Activated CD8-positive, alpha-beta T cell treated with anti-CD3 and anti-CD28 coated beads, Interleukin-2, amount 10 ng/mL, durations not matched to agents 7 days and 5 days (primary cell): Measurements from ENCODE around the gene TANC1. TPM values are rescaled to one million over a fixed set of nuclear protein-coding genes. Genes with fewer than 3 reads are reported as not detected.

Experiments
- ATAC-seq: fragments of 150-1000 bp; cut with Tn5 transposase; one replicate; pipeline ENCODE4 v1.10.0; 2021; ENCODE audit warnings: moderate library complexity
- CTCF ChIA-PET: fragments of 350-600 bp; sonication (Branson Sonifier 250); formaldehyde crosslinking; loops from one replicate; lab custom pipeline; 2021; ENCODE audit warnings: antibody characterized with exemption; lab: Charles Lee
- POLR2A ChIA-PET: fragments of 350-600 bp; sonication (Branson Sonifier 250); formaldehyde crosslinking; loops from one replicate; lab custom pipeline; 2021; ENCODE audit warnings: antibody characterized with exemption; lab: Charles Lee
- DNase-seq: peaks from one replicate; pipeline ENCODE4 v3.0.0-alpha.2; 2020
- H3K27ac Mint-ChIP-seq: one replicate; pipeline ENCODE4 v1.8.0; 2021; ENCODE audit warnings: mild to moderate bottlenecking, mixed read lengths
- H3K27me3 Mint-ChIP-seq: one replicate; pipeline ENCODE4 v1.8.0; 2021; ENCODE audit warnings: low read depth, mixed read lengths
- H3K36me3 Mint-ChIP-seq: one replicate; pipeline ENCODE4 v1.8.0; 2021; ENCODE audit warnings: low read depth, mixed read lengths
- H3K4me1 Mint-ChIP-seq: one replicate; pipeline ENCODE4 v1.8.0; 2021; ENCODE audit warnings: low read depth, mixed read lengths
- H3K4me3 Mint-ChIP-seq: one replicate; pipeline ENCODE4 v1.8.0; 2021; ENCODE audit warnings: mild to moderate bottlenecking, mixed read lengths
- H3K9me3 Mint-ChIP-seq: one replicate; pipeline ENCODE4 v1.8.0; 2022; ENCODE audit warnings: mixed read lengths; ENCODE audit not compliant: insufficient read depth
- total RNA-seq, 2 experiments: library from RNA; stranded (reverse); gene quantifications; one replicate each; pipeline ENCODE4 v1.2.3, GENCODE V29; 2021

The TANC1 gene
- total RNA-seq, 2 experiments from 2014 or later, result 0.37 to 0.55 TPM

- no peaks in the 10 kb centered on the region for H3K9me3 Mint-ChIP-seq
- DNase-seq (no peak), ATAC-seq (no peak)
- peaks cover 2% of the 10 kb centered on the region for H3K27me3 Mint-ChIP-seq
- H3K4me1 Mint-ChIP-seq, result peaks cover 11% of the 10 kb centered on the region
- ChIA-PET CTCF (interaction anchor here (0.8 kb wide), 1 partner anchor 33 kb away, joined by 3 read pairs; no protein-coding TSS in a partner anchor), POLR2A (no interaction called here)
- H3K27ac Mint-ChIP-seq, result no peak overlapping the region
- H3K36me3 Mint-ChIP-seq, result no peaks in the 10 kb centered on the region
- no peak overlapping the region for H3K4me3 Mint-ChIP-seq
These were observed 183.0 kb downstream of the TANC1 start for GRCh38 chr2:159151198-159152127.

GRCh38 chr2:159152128-159152778 lies 183.8 kb downstream of the TANC1 start:
- H3K4me1 Mint-ChIP-seq, result peaks cover 11% of the 10 kb centered on the region
- no peaks in the 10 kb centered on the region for H3K9me3 Mint-ChIP-seq
- no peaks in the 10 kb centered on the region for H3K36me3 Mint-ChIP-seq
- peaks cover 2% of the 10 kb centered on the region for H3K27me3 Mint-ChIP-seq
- H3K27ac Mint-ChIP-seq, result no peak overlapping the region
- ChIA-PET CTCF (interaction anchor here (1.6 kb wide), 1 partner anchor 33 kb away, joined by 3 read pairs; no protein-coding TSS in a partner anchor), POLR2A (no interaction called here)
- no peak for ATAC-seq
- DNase-seq, result no peak
- H3K4me3 Mint-ChIP-seq, result no peak overlapping the region

GRCh38 chr2:159153063-159153462 lies 184.6 kb downstream of the TANC1 start:
- peaks cover 16% of the 10 kb centered on the region for H3K4me1 Mint-ChIP-seq
- POLR2A ChIA-PET, result no interaction called here

GRCh38 chr2:159153463-159153862 lies 185.0 kb downstream of the TANC1 start:
- Mint-ChIP-seq H3K4me1 (peaks cover 16% of the 10 kb centered on the region), H3K27me3 (no peaks in the 10 kb centered on the region), H3K27ac (no peak overlapping the region), H3K36me3 (no peaks in the 10 kb centered on the region), H3K9me3 (no peaks in the 10 kb centered on the region), H3K4me3 (no peak overlapping the region)
- ATAC-seq (no peak), DNase-seq (no peak)
- ChIA-PET POLR2A (no interaction called here), CTCF (interaction anchor here (1.6 kb wide), 1 partner anchor 34 kb away, joined by 3 read pairs; no protein-coding TSS in a partner anchor)

More at GRCh38 chr2:159153063-159153462, 184.6 kb downstream of the TANC1 start:
- Mint-ChIP-seq H3K4me3 (no peak overlapping the region), H3K9me3 (no peaks in the 10 kb centered on the region), H3K27me3 (peaks cover under 1% of the 10 kb centered on the region), H3K36me3 (no peaks in the 10 kb centered on the region), H3K27ac (no peak overlapping the region)
- DNase-seq (no peak), ATAC-seq (no peak)
- CTCF ChIA-PET, result interaction anchor here (1.6 kb wide), 1 partner anchor 34 kb away, joined by 3 read pairs; no protein-coding TSS in a partner anchor

- ChIA-PET CTCF (interaction anchor here (1.6 kb wide), 1 partner anchor 35 kb away, joined by 3 read pairs; no protein-coding TSS in a partner anchor), POLR2A (no interaction called here)
- no peak for ATAC-seq
- Mint-ChIP-seq H3K4me1 (peaks cover 16% of the 10 kb centered on the region), H3K27ac (no peak overlapping the region), H3K9me3 (no peaks in the 10 kb centered on the region), H3K27me3 (no peaks in the 10 kb centered on the region), H3K36me3 (no peaks in the 10 kb centered on the region), H3K4me3 (no peak overlapping the region)
- no peak for DNase-seq
These were observed 185.5 kb downstream of the TANC1 start for GRCh38 chr2:159153951-159154350.

GRCh38 chr2:159154366-159154765 lies 185.9 kb downstream of the TANC1 start:
- H3K27me3 Mint-ChIP-seq, result no peaks in the 10 kb centered on the region
- H3K27ac Mint-ChIP-seq, result no peak overlapping the region
- no peaks in the 10 kb centered on the region for H3K9me3 Mint-ChIP-seq
- ATAC-seq (no peak), DNase-seq (no peak)
- ChIA-PET POLR2A (interaction anchor here (1.2 kb wide), 1 partner anchor 557 kb away, joined by 3 read pairs; no protein-coding TSS in a partner anchor), CTCF (no interaction called here)
- no peak overlapping the region for H3K4me3 Mint-ChIP-seq
- peaks cover 16% of the 10 kb centered on the region for H3K4me1 Mint-ChIP-seq
- H3K36me3 Mint-ChIP-seq, result no peaks in the 10 kb centered on the region

- ChIA-PET POLR2A (interaction anchor here (1.2 kb wide), 1 partner anchor 557 kb away, joined by 3 read pairs; no protein-coding TSS in a partner anchor), CTCF (interaction anchor here (1.3 kb wide), 1 partner anchor 36 kb away, joined by 5 read pairs; no protein-coding TSS in a partner anchor)
- Mint-ChIP-seq H3K9me3 (no peaks in the 10 kb centered on the region), H3K4me1 (peaks cover 16% of the 10 kb centered on the region), H3K27me3 (no peaks in the 10 kb centered on the region), H3K36me3 (no peaks in the 10 kb centered on the region), H3K27ac (no peak overlapping the region), H3K4me3 (no peak overlapping the region)
- ATAC-seq, result no peak
- DNase-seq, result no peak
These were observed 186.9 kb downstream of the TANC1 start for GRCh38 chr2:159155320-159155719.

- Mint-ChIP-seq H3K36me3 (no peaks in the 10 kb centered on the region), H3K4me1 (peaks cover 18% of the 10 kb centered on the region), H3K27me3 (no peaks in the 10 kb centered on the region), H3K27ac (no peak overlapping the region), H3K9me3 (no peaks in the 10 kb centered on the region), H3K4me3 (no peak overlapping the region)
- CTCF ChIA-PET, result interaction anchor here (1.3 kb wide), 1 partner anchor 37 kb away, joined by 5 read pairs; no protein-coding TSS in a partner anchor
- no peak for ATAC-seq
- POLR2A ChIA-PET, result no interaction called here
- no peak for DNase-seq
These were observed 187.4 kb downstream of the TANC1 start for GRCh38 chr2:159155791-159156190.

- CTCF ChIA-PET, result no interaction called here
- POLR2A ChIA-PET, result no interaction called here
- no peak for DNase-seq
- no peaks in the 10 kb centered on the region for H3K9me3 Mint-ChIP-seq
- H3K4me1 Mint-ChIP-seq, result peaks cover 23% of the 10 kb centered on the region
- no peak overlapping the region for H3K27ac Mint-ChIP-seq
- no peaks in the 10 kb centered on the region for H3K36me3 Mint-ChIP-seq
- H3K4me3 Mint-ChIP-seq, result no peak overlapping the region
- H3K27me3 Mint-ChIP-seq, result no peaks in the 10 kb centered on the region
- ATAC-seq, result no peak
These were observed 188.4 kb downstream of the TANC1 start for GRCh38 chr2:159156834-159157233.

- ChIA-PET POLR2A (no interaction called here), CTCF (no interaction called here)
- Mint-ChIP-seq H3K36me3 (no peaks in the 10 kb centered on the region), H3K27me3 (no peaks in the 10 kb centered on the region), H3K4me1 (peaks cover 23% of the 10 kb centered on the region), H3K4me3 (no peak overlapping the region), H3K27ac (no peak overlapping the region), H3K9me3 (no peaks in the 10 kb centered on the region)
- DNase-seq, result no peak
- ATAC-seq, result no peak
These were observed 189.1 kb downstream of the TANC1 start for GRCh38 chr2:159157361-159158209.

- Mint-ChIP-seq H3K27ac (no peak overlapping the region), H3K27me3 (no peaks in the 10 kb centered on the region), H3K4me1 (peaks cover 12% of the 10 kb centered on the region), H3K9me3 (no peaks in the 10 kb centered on the region), H3K4me3 (no peak overlapping the region), H3K36me3 (no peaks in the 10 kb centered on the region)
- ATAC-seq, result no peak
- ChIA-PET POLR2A (no interaction called here), CTCF (interaction anchor here (2.7 kb wide), 1 partner anchor 13 kb away, joined by 8 read pairs; no protein-coding TSS in a partner anchor)
- DNase-seq, result no peak
These were observed 192.0 kb downstream of the TANC1 start for GRCh38 chr2:159160412-159160811.
